Measurements from ENCODE around the gene TXNRD1. TPM values are rescaled to one million over a fixed set of nuclear protein-coding genes. Genes with fewer than 3 reads are reported as not detected.
A peak's percentile ranks its signal among the peaks of the same experiment; 100 is the strongest.

TXNRD1 gene
- total RNA-seq, 4 donors from 2014 or later, result 129 to 230 (median 199) TPM

DNA sequence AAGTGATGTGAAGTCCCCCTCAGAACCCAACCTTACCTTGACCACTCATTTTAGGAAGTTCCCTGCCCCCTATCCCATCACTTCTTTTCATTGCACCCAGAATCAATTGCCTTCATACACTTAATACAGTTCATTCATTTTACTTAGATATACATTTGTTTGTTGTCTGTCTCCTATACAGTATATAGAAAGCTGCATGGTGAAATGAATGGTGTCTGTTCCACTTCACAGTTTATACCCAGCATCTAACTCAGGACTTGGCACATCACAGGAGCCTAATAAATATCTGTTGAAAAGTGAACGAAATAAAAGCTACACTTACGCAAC, 38.3 kb upstream of the TXNRD1 start:
- H3K4me1 ChIP-seq, result peaks cover 0 to 12% of the 10 kb centered on the region in 2 donors
- WGBS, 2 donors, result 60 to 63% methylated on average over 2 of the region's 2 CpGs

GRCh38 chr12:104177663-104178501, 37.7 kb upstream of the TXNRD1 start:
- TF ChIP-seq POLR2A (IDR thresholded peaks at IDR 0.05) (no peak), CTCF (IDR thresholded peaks at IDR 0.05) (no peak)
- intact Hi-C loops (cut with DNase I), result no loop called here
- H3K4me3 ChIP-seq (replicated peaks in 1 of 3), result no peak overlapping the region
- H3K27ac ChIP-seq, result peak overlapping the region; percentile 23 to 35 (median 29)
- no peaks in the 10 kb centered on the region for H3K36me3 ChIP-seq
- 46 to 54% methylated on average over 7 of the region's 8 CpGs for WGBS, 2 donors
- H3K27me3 ChIP-seq, result no peaks in the 10 kb centered on the region
- DNase-seq, result peak; percentile 20 to 32
- peaks cover 0 to 12% of the 10 kb centered on the region in 2 donors for H3K4me1 ChIP-seq
- no peaks in the 10 kb centered on the region for H3K9me3 ChIP-seq

More for the DNA sequence above, 38.3 kb upstream of the TXNRD1 start:
- DNase-seq, result no peak
- intact Hi-C loops (cut with DNase I), result no loop called here
- Histone ChIP-seq H3K27ac (no peak overlapping the region), H3K27me3 (no peaks in the 10 kb centered on the region), H3K4me3 (replicated peaks in 1 of 3) (no peak overlapping the region), H3K9me3 (no peaks in the 10 kb centered on the region), H3K36me3 (no peaks in the 10 kb centered on the region)
- TF ChIP-seq POLR2A (IDR thresholded peaks at IDR 0.05) (no peak), CTCF (IDR thresholded peaks at IDR 0.05) (no peak)

GRCh38 chr12:104180374-104180773, 35.2 kb upstream of the TXNRD1 start:
- Histone ChIP-seq H3K4me3 (replicated peaks in 1 of 3) (no peak overlapping the region), H3K9me3 (no peaks in the 10 kb centered on the region), H3K27ac (no peak overlapping the region), H3K36me3 (no peaks in the 10 kb centered on the region), H3K4me1 (peaks cover 0 to 12% of the 10 kb centered on the region in 2 donors), H3K27me3 (no peaks in the 10 kb centered on the region)
- intact Hi-C loops (cut with DNase I), result no loop called here
- TF ChIP-seq POLR2A (IDR thresholded peaks at IDR 0.05) (no peak), CTCF (IDR thresholded peaks at IDR 0.05) (no peak)
- DNase-seq, result no peak
- WGBS, 2 donors, result 82% methylated on average over 5 of the region's 5 CpGs

DNA sequence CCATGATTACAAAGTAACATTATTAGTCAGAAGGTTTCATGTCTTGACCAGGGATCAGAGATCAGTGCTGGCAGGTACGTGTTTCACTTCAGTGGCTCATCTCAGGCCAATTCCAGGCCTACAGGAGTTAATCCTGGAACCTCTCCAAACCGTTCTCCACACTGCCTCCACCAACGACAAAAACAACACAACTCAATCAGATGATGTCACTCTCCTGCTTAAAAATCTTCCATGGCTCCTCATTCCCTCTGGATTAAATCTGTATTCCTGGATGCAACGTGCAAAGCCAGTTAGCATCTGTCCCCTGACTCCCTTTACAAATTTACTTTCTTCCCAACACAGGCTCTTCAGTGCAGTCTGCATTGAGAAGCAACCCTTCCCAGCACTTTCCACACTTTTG, 34.3 kb upstream of the TXNRD1 start:
- WGBS, 2 donors, result 15 to 19% methylated on average over 4 of the region's 4 CpGs
- Histone ChIP-seq H3K9me3 (no peaks in the 10 kb centered on the region), H3K36me3 (no peaks in the 10 kb centered on the region), H3K27ac (peak overlapping the region in 1 of 3 donors; percentile 20), H3K4me1 (peaks cover 0 to 12% of the 10 kb centered on the region in 2 donors), H3K27me3 (no peaks in the 10 kb centered on the region), H3K4me3 (replicated peaks in 1 of 3) (no peak overlapping the region)
- peak; percentile 12 to 13 for DNase-seq
- TF ChIP-seq CTCF (IDR thresholded peaks at IDR 0.05) (no peak), POLR2A (IDR thresholded peaks at IDR 0.05) (no peak)
- intact Hi-C loops (cut with DNase I), result no loop called here

DNA sequence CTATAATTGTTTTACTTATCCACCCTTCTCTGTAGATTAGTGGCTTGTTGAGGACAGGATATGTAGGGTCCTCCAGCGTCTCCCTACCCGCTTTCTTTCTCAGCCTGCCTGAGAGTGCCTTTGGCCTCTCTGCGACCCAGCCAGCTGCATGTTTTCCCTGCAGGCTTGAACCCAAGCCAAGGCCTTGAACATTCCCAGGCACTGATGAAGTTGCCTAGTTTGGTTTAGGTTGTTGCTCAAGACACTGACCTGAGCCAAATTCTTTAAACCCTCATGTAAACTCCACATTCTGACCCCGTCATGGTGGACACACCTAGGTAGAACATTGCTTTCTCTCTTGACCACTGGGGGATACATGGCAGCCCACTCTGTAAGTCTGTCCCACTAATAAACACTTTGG, 33.4 kb upstream of the TXNRD1 start:
- 28 to 39% methylated on average over 4 of the region's 4 CpGs for WGBS, 2 donors
- no peak for TF ChIP-seq POLR2A (IDR thresholded peaks at IDR 0.05)
- no peak for TF ChIP-seq CTCF (IDR thresholded peaks at IDR 0.05)
- H3K4me3 ChIP-seq (replicated peaks in 1 of 3), result no peak overlapping the region
- peak overlapping the region in 1 of 3 donors; percentile 20 for H3K27ac ChIP-seq
- no peaks in the 10 kb centered on the region for H3K9me3 ChIP-seq
- intact Hi-C loops (cut with DNase I), result no loop called here
- H3K36me3 ChIP-seq, result no peaks in the 10 kb centered on the region
- peak; percentile 36 to 41 for DNase-seq
- H3K4me1 ChIP-seq, result peaks cover 0 to 12% of the 10 kb centered on the region in 2 donors
- H3K27me3 ChIP-seq, result no peaks in the 10 kb centered on the region

Measured in thyroid gland (tissue), 4 donors.